ENCODE results near the gene ST6GAL1. TPM values are rescaled to one million over a fixed set of nuclear protein-coding genes. Genes with fewer than 3 reads are reported as not detected.

ST6GAL1 gene
- total RNA-seq, 4 donors from 2014 or later: 74.8 to 189 (median 113) TPM

- peak in 1 of 2 donors; percentile 59 for TF ChIP-seq POLR2A (IDR thresholded peaks at IDR 0.05)
- peak in 2 of 6 experiments; percentile 5 to 14 for TF ChIP-seq CTCF (IDR thresholded peaks at IDR 0.05)
- H3K4me1 ChIP-seq: peaks cover 18 to 23% of the 10 kb centered on the region in 2 donors
- peak overlapping the region; percentile 82 to 93 (median 89) for H3K27ac ChIP-seq
- intact Hi-C loops (cut with DNase I): loop anchor here (10.0 kb wide), 1 partner anchor 94 kb away; no protein-coding TSS in a partner anchor
- peak overlapping the region; percentile 47 to 97 (median 94) for H3K4me3 ChIP-seq (replicated peaks in 1 of 3)
- 1% methylated on average over 52 of the region's 76 CpGs for WGBS, 2 donors
- no peaks in the 10 kb centered on the region for H3K9me3 ChIP-seq
- no peaks in the 10 kb centered on the region for H3K36me3 ChIP-seq
- DNase-seq: peak; percentile 75 to 79
- H3K27me3 ChIP-seq: no peaks in the 10 kb centered on the region
Measured at GRCh38 chr3:186930641-186931531, 560 bp downstream of the ST6GAL1 start.

GRCh38 chr3:186931532-186932280 lies 1.4 kb downstream of the ST6GAL1 start:
- Histone ChIP-seq H3K27ac (peak overlapping the region; percentile 82 to 93 (median 89)), H3K4me3 (replicated peaks in 1 of 3) (peak overlapping the region; percentile 47 to 97 (median 94)), H3K9me3 (no peaks in the 10 kb centered on the region), H3K27me3 (no peaks in the 10 kb centered on the region), H3K4me1 (peaks cover 18 to 23% of the 10 kb centered on the region in 2 donors), H3K36me3 (no peaks in the 10 kb centered on the region)
- intact Hi-C loops (cut with DNase I): loop anchor here (10.0 kb wide), 1 partner anchor 93 kb away; no protein-coding TSS in a partner anchor
- peak; percentile 79 to 87 for DNase-seq
- WGBS, 2 donors: 1 to 2% methylated on average over 31 to 32 of the region's 32 CpGs
- TF ChIP-seq POLR2A (IDR thresholded peaks at IDR 0.05): peak in 1 of 2 donors; percentile 72
- TF ChIP-seq CTCF (IDR thresholded peaks at IDR 0.05): no peak

GRCh38 chr3:186932281-186933181 lies 2.2 kb downstream of the ST6GAL1 start:
- H3K4me1 ChIP-seq: peaks cover 18 to 23% of the 10 kb centered on the region in 2 donors
- no peaks in the 10 kb centered on the region for H3K27me3 ChIP-seq
- H3K27ac ChIP-seq: peak overlapping the region; percentile 82 to 93 (median 89)
- peak in 1 of 2 donors; percentile 2 for TF ChIP-seq POLR2A (IDR thresholded peaks at IDR 0.05)
- no peak for TF ChIP-seq CTCF (IDR thresholded peaks at IDR 0.05)
- DNase-seq: peak; percentile 64 to 75
- intact Hi-C loops (cut with DNase I): loop anchor here (10.0 kb wide), 1 partner anchor 92 kb away; no protein-coding TSS in a partner anchor
- H3K9me3 ChIP-seq: no peaks in the 10 kb centered on the region
- peak overlapping the region; percentile 47 to 97 (median 94) for H3K4me3 ChIP-seq (replicated peaks in 1 of 3)
- H3K36me3 ChIP-seq: no peaks in the 10 kb centered on the region
- 24 to 26% methylated on average over 15 of the region's 15 CpGs for WGBS, 2 donors

- H3K27ac ChIP-seq: peak overlapping the region; percentile 16 to 93 (median 89)
- no peaks in the 10 kb centered on the region for H3K36me3 ChIP-seq
- H3K4me1 ChIP-seq: peaks cover 18 to 33% of the 10 kb centered on the region in 2 donors
- no peak for TF ChIP-seq POLR2A (IDR thresholded peaks at IDR 0.05)
- no peak for TF ChIP-seq CTCF (IDR thresholded peaks at IDR 0.05)
- WGBS, 2 donors: 91 to 93% methylated on average over 4 of the region's 4 CpGs
- DNase-seq: no peak
- H3K4me3 ChIP-seq (replicated peaks in 1 of 3): no peak overlapping the region
- intact Hi-C loops (cut with DNase I): loop anchor here (10.0 kb wide), 1 partner anchor 91 kb away; no protein-coding TSS in a partner anchor
- no peaks in the 10 kb centered on the region for H3K27me3 ChIP-seq
- H3K9me3 ChIP-seq: no peaks in the 10 kb centered on the region
Measured at GRCh38 chr3:186933816-186934215, 3.5 kb downstream of the ST6GAL1 start.
